ENCODE results near the gene BCL2L12.

Gene BCL2L12

GRCh38 chr19:49651820-49652550 is 13.7 kb upstream of the BCL2L12 start:
- peaks cover 9% of the 10 kb centered on the region for H3K79me2 ChIP-seq
- no peak overlapping the region for H3K9ac ChIP-seq
- no peak overlapping the region for H3K4me3 ChIP-seq (ENCODE audit: low read depth, low read length)
- no peak overlapping the region for H2AFZ ChIP-seq
- no peaks in the 10 kb centered on the region for H3K27me3 ChIP-seq (ENCODE audit: control insufficient read depth, insufficient read depth, low read length)
- H3K4me1 ChIP-seq, result no peaks in the 10 kb centered on the region
- H3K27ac ChIP-seq, result no peak overlapping the region
- H3K36me3 ChIP-seq (ENCODE audit: control insufficient read depth, insufficient read depth, low read length), result no peaks in the 10 kb centered on the region
- H3K4me2 ChIP-seq (ENCODE audit: low read length), result no peak overlapping the region
- TF ChIP-seq CTCF (IDR thresholded peaks at IDR 0.05), result no peak
- H3K9me3 ChIP-seq (ENCODE audit: control insufficient read depth, low read length), result no peaks in the 10 kb centered on the region

GRCh38 chr19:49652551-49653465 is 12.9 kb upstream of the BCL2L12 start:
- H3K9me3 ChIP-seq (ENCODE audit: control insufficient read depth, low read length), result no peaks in the 10 kb centered on the region
- H3K36me3 ChIP-seq (ENCODE audit: control insufficient read depth, insufficient read depth, low read length), result no peaks in the 10 kb centered on the region
- H3K79me2 ChIP-seq, result peaks cover 5% of the 10 kb centered on the region
- TF ChIP-seq CTCF (IDR thresholded peaks at IDR 0.05), result no peak
- H3K27me3 ChIP-seq (ENCODE audit: control insufficient read depth, insufficient read depth, low read length), result no peaks in the 10 kb centered on the region
- H3K27ac ChIP-seq, result no peak overlapping the region
- H3K9ac ChIP-seq, result no peak overlapping the region
- H2AFZ ChIP-seq, result no peak overlapping the region
- no peak overlapping the region for H3K4me2 ChIP-seq (ENCODE audit: low read length)
- H3K4me3 ChIP-seq (ENCODE audit: low read depth, low read length), result no peak overlapping the region
- H3K4me1 ChIP-seq, result no peaks in the 10 kb centered on the region

- no peak for TF ChIP-seq CTCF (IDR thresholded peaks at IDR 0.05)
- Histone ChIP-seq H3K9me3 (ENCODE audit: control insufficient read depth, low read length) (no peaks in the 10 kb centered on the region), H3K9ac (no peak overlapping the region), H3K27ac (no peak overlapping the region), H2AFZ (no peak overlapping the region), H3K79me2 (peaks cover 5% of the 10 kb centered on the region), H3K36me3 (ENCODE audit: control insufficient read depth, insufficient read depth, low read length) (no peaks in the 10 kb centered on the region), H3K27me3 (ENCODE audit: control insufficient read depth, insufficient read depth, low read length) (no peaks in the 10 kb centered on the region), H3K4me1 (no peaks in the 10 kb centered on the region), H3K4me2 (ENCODE audit: low read length) (no peak overlapping the region), H3K4me3 (ENCODE audit: low read depth, low read length) (no peak overlapping the region)
Observed at GRCh38 chr19:49653466-49653806, 12.3 kb upstream of the BCL2L12 start.

GRCh38 chr19:49654581-49654980 is 11.2 kb upstream of the BCL2L12 start:
- Histone ChIP-seq H3K9me3 (ENCODE audit: control insufficient read depth, low read length) (no peaks in the 10 kb centered on the region), H3K27ac (no peak overlapping the region), H2AFZ (no peak overlapping the region), H3K36me3 (ENCODE audit: control insufficient read depth, insufficient read depth, low read length) (no peaks in the 10 kb centered on the region), H3K9ac (no peak overlapping the region), H3K4me2 (ENCODE audit: low read length) (no peak overlapping the region), H3K79me2 (peaks cover 5% of the 10 kb centered on the region), H3K4me3 (ENCODE audit: low read depth, low read length) (no peak overlapping the region), H3K4me1 (no peaks in the 10 kb centered on the region), H3K27me3 (ENCODE audit: control insufficient read depth, insufficient read depth, low read length) (no peaks in the 10 kb centered on the region)
- TF ChIP-seq CTCF (IDR thresholded peaks at IDR 0.05), result no peak
